Fibroblast of the aortic adventitia (primary cell): Measurements from ENCODE around the gene CAST. TPM values are rescaled to one million over a fixed set of nuclear protein-coding genes. Genes with fewer than 3 reads are reported as not detected.

ENCODE experiments used
- DNase-seq: peaks from one replicate; pipeline ENCODE4 v3.0.0-alpha.2; 2010; ENCODE audit warnings: low read depth
- H3K4me3 ChIP-seq: 2 replicates; pipeline ENCODE4 v1.5.1; 2011; ENCODE audit warnings: low read depth, mild to moderate bottlenecking, control low read depth, low read length, moderate library complexity
- CTCF ChIP-seq: IDR thresholded peaks from 2 replicates; pipeline ENCODE4 v1.5.1; 2011; ENCODE audit warnings: mild to moderate bottlenecking, low read length, control low read depth, inconsistent platforms; ENCODE audit not compliant: insufficient read depth
- total RNA-seq: library from RNA; depleted of rRNA; stranded (reverse); fragments of >200 nt; gene quantifications from 2 replicates; pipeline ENCODE4 v1.2.3, GENCODE V29; 2012; ENCODE audit warnings: low replicate concordance

The CAST gene
- total RNA-seq, 1 donor: 398 TPM

GRCh38 chr5:96663608-96664007, 1.4 kb downstream of the CAST start:
- H3K4me3 ChIP-seq: peak overlapping the region; percentile 94
- DNase-seq: no peak
- TF ChIP-seq CTCF: no peak

DNA sequence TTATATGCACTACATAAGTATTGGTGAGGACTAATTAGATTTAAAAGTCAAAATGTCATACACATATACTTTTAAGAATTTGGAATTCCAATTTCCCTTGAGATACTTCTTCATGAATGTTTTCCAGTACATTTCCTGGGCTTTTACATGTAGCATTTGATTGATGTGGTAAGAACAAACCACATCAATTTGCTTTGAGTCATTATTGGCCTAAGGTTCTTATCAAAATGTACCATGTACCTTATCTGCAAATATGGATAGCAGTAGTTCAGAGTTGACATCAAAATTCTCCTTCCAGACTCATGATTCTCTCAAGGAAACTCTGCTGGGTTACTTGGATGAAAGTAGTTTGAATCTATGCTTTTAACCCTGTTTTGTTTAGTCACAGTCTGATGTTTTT, 2.5 kb downstream of the CAST start:
- DNase-seq: no peak
- no peak overlapping the region for H3K4me3 ChIP-seq
- no peak for TF ChIP-seq CTCF

DNA sequence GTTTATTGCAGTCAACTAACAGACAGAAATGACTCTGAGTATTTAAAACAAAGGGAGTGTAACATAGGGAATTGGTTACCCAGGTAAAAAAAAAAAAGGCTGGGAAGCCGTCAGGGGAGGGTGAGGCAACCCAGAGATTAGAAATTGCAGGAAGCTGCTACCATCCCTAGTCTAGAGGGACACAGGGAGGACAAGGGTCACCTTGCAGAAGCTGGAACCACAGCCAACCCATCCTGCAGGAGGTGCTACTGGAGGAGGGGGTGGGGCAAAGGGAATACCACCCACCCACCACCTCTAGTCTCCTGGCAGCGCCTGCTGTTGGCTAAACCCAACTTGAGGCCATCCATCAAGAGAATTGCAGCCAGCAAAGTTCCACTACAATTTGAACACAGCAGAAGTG, 6.5 kb downstream of the CAST start:
- no peak for TF ChIP-seq CTCF
- DNase-seq: no peak
- no peak overlapping the region for H3K4me3 ChIP-seq

DNA sequence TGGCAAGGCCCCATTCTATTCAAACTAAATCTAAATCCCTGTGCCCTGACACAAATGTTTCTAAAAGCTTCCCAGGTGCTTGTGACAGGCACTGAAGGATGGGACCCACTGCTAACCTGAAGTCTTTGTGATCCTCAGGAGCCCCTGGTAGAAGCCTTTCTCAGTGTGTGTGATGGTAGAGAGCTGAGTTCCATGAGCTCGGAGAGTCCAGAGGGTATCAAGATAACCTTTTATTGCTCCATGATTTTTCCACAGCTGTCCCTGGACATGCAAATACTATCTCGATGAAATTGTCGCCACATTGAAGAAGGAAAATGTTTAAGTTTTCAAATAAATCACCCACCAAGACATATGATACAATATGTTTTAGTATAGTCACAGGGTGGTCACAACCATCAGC, 7.7 kb downstream of the CAST start:
- no peak overlapping the region for H3K4me3 ChIP-seq
- DNase-seq: no peak
- no peak for TF ChIP-seq CTCF

DNA sequence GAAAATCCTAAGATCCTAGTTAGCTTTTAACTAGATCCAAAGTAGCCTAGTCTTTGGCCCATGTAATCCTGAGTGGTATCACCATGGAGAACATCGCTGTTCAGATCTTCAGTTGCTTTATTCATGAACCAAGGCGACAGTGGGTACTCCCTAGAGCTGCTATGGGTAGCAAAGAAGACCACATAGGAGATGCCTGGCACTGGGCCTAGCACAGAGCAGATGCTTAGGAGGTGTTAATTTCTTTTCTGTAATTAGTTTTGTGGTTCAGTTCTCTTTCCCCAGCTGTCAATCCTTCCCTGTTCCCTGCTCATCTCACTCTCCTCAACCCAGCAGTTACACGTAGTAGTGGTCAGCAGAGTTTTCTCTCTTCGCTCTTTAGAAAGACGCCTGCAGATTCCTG, 9.3 kb downstream of the CAST start:
- no peak for TF ChIP-seq CTCF

GRCh38 chr5:96673127-96673526, 11.0 kb downstream of the CAST start:
- DNase-seq: no peak
- no peak overlapping the region for H3K4me3 ChIP-seq
- TF ChIP-seq CTCF: no peak

More for the DNA sequence above, 9.3 kb downstream of the CAST start:
- no peak overlapping the region for H3K4me3 ChIP-seq
- DNase-seq: no peak

DNA sequence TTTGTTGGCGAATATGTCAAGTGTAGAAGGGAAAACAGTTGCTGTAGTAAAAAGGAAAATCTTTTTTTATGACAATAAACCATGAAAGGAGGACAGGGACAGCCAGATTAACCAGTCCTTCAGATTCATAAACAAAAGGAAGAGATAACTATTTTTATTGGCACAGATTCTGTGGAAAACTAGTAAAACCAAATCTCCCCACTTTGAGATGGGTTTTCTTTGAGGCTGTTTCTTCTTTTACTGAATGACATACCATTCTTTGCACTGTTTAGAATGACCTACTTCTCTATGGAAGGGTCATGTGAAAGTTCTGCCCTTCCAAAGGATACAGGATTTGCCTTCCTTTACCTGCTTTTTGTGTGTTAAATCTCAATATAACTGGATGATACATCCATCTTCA, 13.7 kb downstream of the CAST start:
- no peak for DNase-seq
- H3K4me3 ChIP-seq: no peak overlapping the region
- TF ChIP-seq CTCF: no peak
